Upper lobe of left lung (tissue), 6 donors: Measurements from ENCODE around the gene MORC4. TPM values are rescaled to one million over a fixed set of nuclear protein-coding genes. Genes with fewer than 3 reads are reported as not detected.

Experiments
- ATAC-seq, 2 donors: fragments of 200-7000 bp; cut with Tn5 transposase; one replicate each; pipeline ENCODE4 v1.9.1; 2022; ENCODE audit warnings: mild to moderate bottlenecking in 2 of 2, moderate library complexity in 2 of 2; ENCODE audit not compliant: low FRiP score in 2 of 2
- DNase-seq, 2 donors: peaks; one replicate each; pipeline ENCODE4 v3.0.0-alpha.2; 2019 to 2020
- H3K27ac ChIP-seq, 4 donors: fragments of 200-600 bp; sonication (generic); one replicate each; pipeline ENCODE4 v1.5.1; 2016 to 2019
- H3K27me3 ChIP-seq, 4 donors: fragments of 200-600 bp; sonication (generic); one replicate each; pipeline ENCODE4 v1.5.1; 2017 to 2019
- H3K36me3 ChIP-seq, 4 donors: fragments of 200-600 bp; sonication (generic); one replicate each; pipeline ENCODE4 v1.5.1; 2016 to 2019
- H3K4me1 ChIP-seq, 4 donors: fragments of 200-600 bp; sonication (generic); one replicate each; pipeline ENCODE4 v1.5.1; 2018 to 2019
- H3K4me3 ChIP-seq, 4 donors: fragments of 200-600 bp; sonication (generic); one replicate each; pipeline ENCODE4 v1.5.1; 2017 to 2019; ENCODE audit warnings: mild to moderate bottlenecking in 2 of 4, moderate library complexity in 1 of 4
- H3K9me3 ChIP-seq, 4 donors: fragments of 200-600 bp; sonication (generic); one replicate each; pipeline ENCODE4 v1.5.1; 2018 to 2019
- EP300 ChIP-seq, 4 donors: sonication (generic); formaldehyde crosslinking; IDR thresholded peaks; one replicate each; pipeline ENCODE4 v1.5.1; 2017; ENCODE audit warnings: antibody characterized with exemption in 4 of 4, control low read depth in 2 of 4
- POLR2A ChIP-seq, 4 donors: fragments of 450-650 bp; IDR thresholded peaks; one replicate each; pipeline ENCODE4 v1.5.1; 2016 to 2017; ENCODE audit warnings: antibody characterized with exemption in 4 of 4, mild to moderate bottlenecking in 2 of 4
- POLR2AphosphoS5 ChIP-seq, 2 donors: sonication (generic); formaldehyde crosslinking; IDR thresholded peaks; one replicate each; pipeline ENCODE4 v1.5.1; 2017; ENCODE audit warnings: antibody characterized with exemption in 2 of 2
- WGBS, 2 donors: methylation state at CpG; one replicate each; pipeline ENCODE4 v1.1.5; 2017 to 2018; 5-methylcytosine and 5-hydroxymethylcytosine counted together
- total RNA-seq, 6 donors: library from RNA; depleted of rRNA in 4 of 6; stranded (reverse); fragments of >200 nt in 4 of 6; gene quantifications; one replicate each; pipeline versions ENCODE4 v1.1.0 to v1.2.1, GENCODE V29; 2016 to 2021
- TF ChIP-seq, protein P1 (sequence below), 6 experiments: fragments of 450-650 bp in 4 of 6; fragments of 200-600 bp in 2 of 6; sonication (generic) in 2 of 6; IDR thresholded peaks; one replicate each; pipeline ENCODE4 v1.5.1; 2016 to 2019; ENCODE audit warnings: antibody characterized with exemption in 6 of 6
- donor health status: DM: no; HTN: no; CAD: no; lungs with moderate emphysema.
- donor health status: DM: no; HTN: yes; CAD: no; lungs with severe emphysema.

The MORC4 gene
- total RNA-seq, 6 donors from 2014 or later, result 10.3 to 23.0 (median 16.3) TPM

- Histone ChIP-seq H3K27ac (no peak overlapping the region), H3K9me3 (no peaks in the 10 kb centered on the region), H3K36me3 (no peaks in the 10 kb centered on the region), H3K27me3 (no peaks in the 10 kb centered on the region), H3K4me1 (no peaks in the 10 kb centered on the region), H3K4me3 (no peak overlapping the region)
- TF ChIP-seq EP300 (IDR thresholded peaks at IDR 0.05) (no peak), POLR2AphosphoS5 (IDR thresholded peaks at IDR 0.05) (no peak), POLR2A (IDR thresholded peaks at IDR 0.05) (no peak)
- TF ChIP-seq, protein P1, sequence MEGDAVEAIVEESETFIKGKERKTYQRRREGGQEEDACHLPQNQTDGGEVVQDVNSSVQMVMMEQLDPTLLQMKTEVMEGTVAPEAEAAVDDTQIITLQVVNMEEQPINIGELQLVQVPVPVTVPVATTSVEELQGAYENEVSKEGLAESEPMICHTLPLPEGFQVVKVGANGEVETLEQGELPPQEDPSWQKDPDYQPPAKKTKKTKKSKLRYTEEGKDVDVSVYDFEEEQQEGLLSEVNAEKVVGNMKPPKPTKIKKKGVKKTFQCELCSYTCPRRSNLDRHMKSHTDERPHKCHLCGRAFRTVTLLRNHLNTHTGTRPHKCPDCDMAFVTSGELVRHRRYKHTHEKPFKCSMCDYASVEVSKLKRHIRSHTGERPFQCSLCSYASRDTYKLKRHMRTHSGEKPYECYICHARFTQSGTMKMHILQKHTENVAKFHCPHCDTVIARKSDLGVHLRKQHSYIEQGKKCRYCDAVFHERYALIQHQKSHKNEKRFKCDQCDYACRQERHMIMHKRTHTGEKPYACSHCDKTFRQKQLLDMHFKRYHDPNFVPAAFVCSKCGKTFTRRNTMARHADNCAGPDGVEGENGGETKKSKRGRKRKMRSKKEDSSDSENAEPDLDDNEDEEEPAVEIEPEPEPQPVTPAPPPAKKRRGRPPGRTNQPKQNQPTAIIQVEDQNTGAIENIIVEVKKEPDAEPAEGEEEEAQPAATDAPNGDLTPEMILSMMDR (IDR thresholded peaks at IDR 0.05), result no peak
- DNase-seq (no peak), ATAC-seq (no peak)
- 75% methylated on average over 5 of the region's 5 CpGs; no CpG with 5 or more reads in 1 of the 2 donors for WGBS, 2 donors
Observed at GRCh38 chrX:106903856-106904528, 96.0 kb downstream of the MORC4 start.

DNA sequence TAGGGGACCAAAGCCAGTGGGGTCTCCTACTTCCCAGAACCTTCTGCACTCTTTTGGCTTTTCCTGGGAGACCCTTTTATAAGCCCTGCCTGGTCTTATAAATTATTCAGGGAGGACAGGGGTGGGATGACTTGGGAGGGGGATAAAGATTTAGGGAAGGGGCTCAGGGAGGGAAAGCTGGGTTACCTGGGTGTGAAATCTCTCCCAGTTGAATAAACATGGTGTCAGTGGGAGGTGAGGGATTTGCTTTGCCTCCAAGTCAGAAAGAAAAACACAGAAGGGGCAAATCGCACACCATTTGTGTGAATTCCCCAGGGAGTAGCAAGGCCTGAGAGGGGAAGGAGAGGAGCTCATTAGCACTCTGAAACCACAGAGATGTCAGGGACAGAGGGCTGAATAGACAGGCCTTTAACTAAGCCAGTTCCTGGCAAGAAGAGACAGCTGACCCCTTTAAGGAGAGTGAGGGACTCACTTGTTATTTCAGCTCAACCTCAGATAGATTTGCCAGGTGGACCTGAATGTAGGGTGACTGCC lies 96.7 kb downstream of the MORC4 start, which contains the start of gene RIPPLY1:
Gene RIPPLY1, minus strand, starts transcription at position 51 of the 534 bp plus-strand sequence. CDS start 54 bp downstream, outside the sequence.
- Histone ChIP-seq H3K27me3 (no peaks in the 10 kb centered on the region), H3K36me3 (no peaks in the 10 kb centered on the region), H3K4me1 (no peaks in the 10 kb centered on the region), H3K9me3 (no peaks in the 10 kb centered on the region), H3K27ac (no peak within 1 kb of the TSS), H3K4me3 (no peak within 1 kb of the TSS)
- no peak for DNase-seq
- no peak for TF ChIP-seq POLR2A (IDR thresholded peaks at IDR 0.05)
- no peak for TF ChIP-seq POLR2AphosphoS5 (IDR thresholded peaks at IDR 0.05)
- TF ChIP-seq, protein P1 (IDR thresholded peaks at IDR 0.05), result no peak
- TF ChIP-seq EP300 (IDR thresholded peaks at IDR 0.05), result no peak
- WGBS, 2 donors, result 86 to 90% methylated on average over 1 of the region's 1 CpG
- ATAC-seq, result no peak

DNA sequence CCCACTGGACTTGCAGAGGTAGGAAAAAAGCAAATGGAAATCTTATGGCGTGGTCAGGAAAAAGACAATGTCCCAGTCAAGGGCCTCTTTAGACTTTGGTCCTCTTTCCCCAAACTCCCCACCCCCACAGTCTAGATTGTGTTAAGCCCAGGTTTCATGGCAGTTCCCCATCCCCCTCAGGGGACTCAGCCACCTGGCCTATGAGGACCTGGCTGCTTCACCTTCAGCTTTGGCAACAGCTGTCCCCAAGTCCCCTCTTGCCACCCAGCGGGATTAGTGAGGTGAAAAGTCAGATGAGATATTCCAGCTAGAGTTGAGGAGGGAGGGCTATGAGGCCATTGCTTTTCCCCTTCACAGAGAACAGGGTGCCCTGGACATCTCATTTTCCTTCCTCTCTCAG lies 97.3 kb downstream of the MORC4 start:
- Histone ChIP-seq H3K27me3 (no peaks in the 10 kb centered on the region), H3K4me1 (no peaks in the 10 kb centered on the region)

DNA sequence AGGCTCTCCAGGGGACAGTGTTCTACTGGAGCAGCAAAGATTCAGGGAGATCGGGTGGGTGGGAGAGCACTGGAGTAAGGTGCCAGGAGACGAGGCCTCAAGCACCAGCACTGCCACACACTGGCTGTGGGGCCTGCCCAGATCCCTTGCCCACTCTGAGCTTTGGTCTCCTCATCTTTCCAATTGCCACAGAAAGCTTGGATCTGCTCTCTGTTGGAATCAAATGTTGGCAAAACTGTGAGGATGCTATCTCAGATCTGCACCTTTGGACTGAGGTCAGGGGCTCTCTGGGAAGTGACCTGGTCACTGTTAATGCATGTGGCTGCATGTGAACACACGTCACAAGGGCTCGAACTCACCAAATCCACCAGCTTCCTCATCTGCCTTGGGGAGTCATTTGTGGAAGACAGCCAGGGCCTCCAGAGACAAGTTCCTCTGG lies 98.2 kb downstream of the MORC4 start:
- H3K27ac ChIP-seq, result no peak overlapping the region
- no peaks in the 10 kb centered on the region for H3K27me3 ChIP-seq
- H3K4me3 ChIP-seq, result no peak overlapping the region
- no peaks in the 10 kb centered on the region for H3K36me3 ChIP-seq
- no peaks in the 10 kb centered on the region for H3K9me3 ChIP-seq
- WGBS, 2 donors, result 66% methylated on average over 4 of the region's 4 CpGs; no CpG with 5 or more reads in 1 of the 2 donors
- no peak for ATAC-seq
- TF ChIP-seq, protein P1 (IDR thresholded peaks at IDR 0.05), result no peak
- no peak for TF ChIP-seq POLR2A (IDR thresholded peaks at IDR 0.05)
- no peak for TF ChIP-seq POLR2AphosphoS5 (IDR thresholded peaks at IDR 0.05)
- TF ChIP-seq EP300 (IDR thresholded peaks at IDR 0.05), result no peak
- no peaks in the 10 kb centered on the region for H3K4me1 ChIP-seq
- DNase-seq, result no peak

More for the DNA sequence above, 97.3 kb downstream of the MORC4 start:
- H3K9me3 ChIP-seq, result no peaks in the 10 kb centered on the region
- no peak overlapping the region for H3K27ac ChIP-seq
- no peak for DNase-seq
- H3K36me3 ChIP-seq, result no peaks in the 10 kb centered on the region
- ATAC-seq, result no peak
- TF ChIP-seq POLR2AphosphoS5 (IDR thresholded peaks at IDR 0.05), result no peak
- no peak for TF ChIP-seq POLR2A (IDR thresholded peaks at IDR 0.05)
- no peak for TF ChIP-seq EP300 (IDR thresholded peaks at IDR 0.05)
- TF ChIP-seq, protein P1 (IDR thresholded peaks at IDR 0.05), result no peak
- WGBS, 2 donors, result 72 to 80% methylated on average over 2 of the region's 2 CpGs
- H3K4me3 ChIP-seq, result no peak overlapping the region
